Skin of body (tissue), 2 donors: ENCODE data around the gene SACM1L. TPM values are rescaled to one million over a fixed set of nuclear protein-coding genes. Genes with fewer than 3 reads are reported as not detected.

ENCODE experiments used
- DNase-seq: peaks from one replicate; lab custom pipeline; 2025; lab: John Stamatoyannopoulos, UW
- total RNA-seq: library from RNA; depleted of rRNA; stranded (reverse); fragments of >200 nt; gene quantifications from one replicate; pipeline ENCODE4 v1.2.3, GENCODE V29; 2014

SACM1L gene
- total RNA-seq, result 45.5 TPM

DNA sequence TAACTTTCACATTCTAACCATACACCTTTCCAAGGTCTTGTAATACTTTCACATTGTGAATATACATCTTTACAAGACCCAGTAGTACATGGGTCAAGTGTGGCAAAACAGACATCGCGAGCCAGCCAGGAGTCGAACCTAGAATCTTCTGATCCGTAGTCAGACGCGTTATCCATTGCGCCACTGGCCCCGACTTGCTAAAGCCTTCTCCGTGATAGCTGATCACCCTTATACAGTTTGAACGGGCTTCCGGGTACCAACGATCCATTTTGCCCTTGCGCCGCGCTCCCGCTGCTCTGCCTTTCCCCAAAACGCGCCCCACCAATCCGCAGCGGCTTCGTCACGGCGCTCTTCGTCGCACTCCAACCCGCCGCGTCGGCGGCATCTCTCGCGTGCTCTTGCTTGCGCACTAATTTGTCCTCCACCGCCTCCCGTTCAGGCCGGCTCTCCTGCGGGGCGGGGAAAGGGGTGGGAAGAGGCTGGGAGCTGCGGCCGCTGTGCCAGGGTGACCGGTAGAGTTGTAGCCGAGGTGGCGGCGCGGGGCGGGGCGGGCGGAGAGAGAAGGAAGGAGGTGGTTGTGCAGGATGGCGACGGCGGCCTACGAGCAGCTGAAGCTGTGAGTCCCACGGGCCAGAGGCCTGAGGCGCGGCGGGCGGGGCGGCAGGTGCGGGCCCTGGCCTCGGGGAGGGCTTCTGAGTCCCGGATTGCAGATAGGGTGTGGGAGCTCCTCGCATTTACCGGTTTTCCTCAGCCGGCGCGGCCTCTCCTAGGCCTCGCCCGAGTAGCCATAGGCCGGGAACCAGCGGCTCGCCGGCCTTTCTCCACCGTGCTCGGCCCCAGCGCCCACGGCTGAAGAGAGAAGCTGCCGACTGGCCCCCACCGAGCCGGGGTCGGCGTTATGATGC is at the start of gene SACM1L:
Gene SACM1L (plus strand): TSS at position 515 of the 905 bp plus-strand sequence. CDS start 70 bp downstream, at position 585.
- DNase-seq, result peak; percentile 98

GRCh38 chr3:45640091-45640507 is 49.1 kb upstream of the SACM1L start:
- DNase-seq, result no peak

- DNase-seq, result no peak
Observed at GRCh38 chr3:45640724-45641361, 48.4 kb upstream of the SACM1L start.

- no peak for DNase-seq
Observed at GRCh38 chr3:45641756-45642155, 47.4 kb upstream of the SACM1L start.

- DNase-seq, result peak; percentile 13
Observed at GRCh38 chr3:45642731-45643152, 46.5 kb upstream of the SACM1L start.

GRCh38 chr3:45644063-45644790 is 45.0 kb upstream of the SACM1L start:
- no peak for DNase-seq

DNA sequence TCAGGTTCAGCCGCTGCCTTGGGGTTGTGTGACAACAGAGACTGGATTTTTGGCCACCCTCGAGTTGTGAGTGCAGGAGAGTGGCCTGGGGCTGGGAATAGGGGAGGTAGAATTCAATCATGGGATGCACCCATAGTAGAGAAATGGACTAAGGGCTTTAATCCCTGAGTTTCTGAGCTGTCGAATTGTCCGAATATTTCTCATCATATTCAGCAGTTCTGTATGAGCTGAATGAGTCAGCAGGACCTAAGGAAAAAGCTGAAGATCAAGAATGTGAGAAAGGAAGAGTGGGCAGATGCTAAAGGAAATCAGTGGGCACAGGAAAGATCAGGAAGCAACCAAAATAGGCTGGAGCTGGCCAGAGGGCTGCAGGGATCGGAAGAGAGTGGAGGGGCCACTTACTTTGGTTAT is 44.4 kb upstream of the SACM1L start:
- DNase-seq, result no peak

- DNase-seq, result no peak
Observed at GRCh38 chr3:45646051-45646585, 43.1 kb upstream of the SACM1L start.

DNA sequence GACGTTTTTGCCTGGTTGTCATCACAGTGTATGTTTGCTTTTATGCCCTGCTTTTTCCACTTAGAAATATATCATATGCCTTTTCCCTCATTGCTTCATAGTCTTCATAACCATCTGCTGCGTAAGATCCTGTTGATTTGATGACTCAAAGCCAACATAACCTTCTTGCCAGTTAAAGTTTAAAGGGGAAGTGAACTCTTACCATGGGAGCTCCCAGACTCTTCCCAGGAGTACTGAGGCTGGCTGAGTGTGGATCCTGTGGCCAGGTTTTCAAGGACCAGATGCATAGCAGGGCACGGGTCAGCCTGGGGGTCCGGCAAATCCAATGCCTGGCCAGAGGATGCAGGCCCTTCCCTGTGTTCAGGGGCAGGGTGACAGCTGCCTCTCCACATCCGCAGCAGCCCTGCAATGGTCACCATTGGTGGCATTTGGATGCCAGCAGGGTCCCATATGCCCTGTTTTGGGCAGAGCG is 42.0 kb upstream of the SACM1L start:
- DNase-seq, result peak; percentile 44

DNA sequence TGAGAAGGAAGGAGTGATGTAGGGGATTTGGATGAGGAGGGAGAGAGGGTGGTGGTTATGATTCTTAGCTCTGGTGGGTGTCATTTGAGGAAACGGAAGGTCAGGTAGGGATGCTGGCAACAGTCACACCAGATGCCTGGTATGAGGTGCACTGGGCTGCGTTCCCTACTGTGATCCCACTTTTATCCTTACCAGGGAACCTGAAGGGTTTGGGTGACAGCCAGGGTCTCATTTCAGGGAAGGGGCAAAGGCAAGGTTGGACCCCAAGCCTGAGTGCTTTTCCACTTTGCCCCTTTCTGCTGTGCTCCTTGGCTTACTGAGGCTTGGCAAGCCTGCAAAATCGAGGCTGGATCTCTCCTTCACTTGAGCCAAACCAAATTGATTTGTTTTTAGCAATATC is 36.0 kb upstream of the SACM1L start:
- no peak for DNase-seq

DNA sequence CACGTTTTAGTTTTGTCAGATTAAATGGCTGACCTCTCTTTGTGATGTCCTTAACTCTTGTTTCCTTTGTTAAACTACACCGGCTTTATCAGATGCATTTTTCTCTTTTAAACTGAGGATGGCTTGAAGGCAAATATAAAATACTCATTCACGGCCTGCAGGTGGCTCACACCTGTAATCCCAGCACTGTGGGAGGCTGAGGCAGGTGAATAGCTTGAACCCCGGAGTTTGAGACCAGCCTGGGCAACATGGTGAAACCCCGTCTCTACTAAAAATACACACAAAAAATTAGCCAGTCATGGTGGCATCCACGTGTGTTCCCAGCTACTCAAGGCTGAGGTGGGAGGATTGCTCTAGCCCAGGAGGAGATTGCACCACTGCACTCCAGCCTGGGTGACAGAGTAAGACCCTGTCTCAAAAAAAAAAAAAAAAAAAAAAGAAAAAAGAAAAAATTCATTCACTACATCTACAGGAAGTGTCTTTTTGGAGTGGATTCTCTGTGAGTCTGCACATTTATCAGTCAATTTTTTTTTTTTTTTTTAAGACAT is 34.7 kb upstream of the SACM1L start:
- no peak for DNase-seq

DNA sequence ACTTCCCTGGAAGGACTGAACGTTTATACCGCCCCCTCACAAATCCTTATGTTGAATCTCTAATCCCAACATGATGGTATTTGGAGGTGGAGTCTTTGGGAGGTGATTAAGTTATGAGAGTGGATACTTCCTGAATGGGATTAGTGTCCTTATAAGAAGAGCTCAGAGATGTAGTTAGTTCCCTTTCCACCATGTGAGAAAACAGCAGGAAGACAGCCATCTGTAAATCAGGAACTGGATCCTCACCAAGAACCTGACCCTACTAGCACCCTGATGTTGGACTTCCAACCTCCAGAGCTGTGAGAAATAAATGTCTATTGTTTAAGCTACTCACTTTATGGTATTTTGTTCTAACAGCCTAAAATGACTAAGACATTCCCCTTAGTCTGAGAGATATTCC is 33.3 kb upstream of the SACM1L start:
- no peak for DNase-seq

GRCh38 chr3:45656575-45657363 is 32.4 kb upstream of the SACM1L start:
- peak; percentile 75 for DNase-seq

GRCh38 chr3:45657853-45658252 is 31.3 kb upstream of the SACM1L start:
- no peak for DNase-seq

DNA sequence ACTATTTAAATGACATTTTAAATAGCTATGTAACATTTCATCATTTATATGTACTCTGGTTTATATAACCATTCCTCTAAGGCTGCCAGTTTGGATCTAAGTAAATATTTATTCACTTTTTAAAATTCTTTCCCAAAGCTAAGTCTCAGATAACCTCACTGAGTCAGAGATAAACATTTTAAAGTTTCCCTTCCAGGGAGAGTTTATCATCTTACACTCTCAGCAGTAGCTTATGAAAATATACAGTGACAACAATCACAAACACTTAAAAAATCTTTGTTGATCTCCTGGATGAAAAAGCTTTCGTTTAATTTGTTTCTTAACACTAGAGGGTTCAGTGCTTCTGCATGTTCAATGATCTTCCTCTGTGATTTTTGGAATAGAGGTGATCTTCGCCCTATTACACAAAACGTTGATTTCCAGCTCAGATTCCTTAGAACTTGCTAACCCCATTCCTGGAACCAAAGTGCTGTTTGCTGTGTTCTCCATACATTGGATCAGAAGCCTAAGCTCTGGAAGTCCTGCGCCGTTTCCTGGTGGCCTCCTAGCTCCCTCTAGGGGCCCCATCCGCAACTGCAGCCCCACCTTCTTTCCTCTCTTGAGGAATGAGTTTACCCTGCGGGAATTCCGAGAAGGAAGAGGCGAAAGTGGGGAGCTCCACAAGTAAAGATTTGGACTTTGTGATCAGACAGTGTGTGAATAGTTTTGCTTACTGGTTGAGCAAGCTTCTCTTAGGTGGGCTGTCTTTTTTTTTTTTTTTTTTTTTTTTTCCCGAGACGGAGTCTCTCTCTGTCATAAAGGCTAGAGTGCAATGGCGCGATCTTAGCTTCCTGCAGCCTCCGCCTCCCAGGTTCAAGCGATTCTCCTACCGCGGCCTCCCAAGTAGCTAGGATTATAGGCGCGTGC is 29.3 kb upstream of the SACM1L start:
- peak; percentile 41 for DNase-seq

DNA sequence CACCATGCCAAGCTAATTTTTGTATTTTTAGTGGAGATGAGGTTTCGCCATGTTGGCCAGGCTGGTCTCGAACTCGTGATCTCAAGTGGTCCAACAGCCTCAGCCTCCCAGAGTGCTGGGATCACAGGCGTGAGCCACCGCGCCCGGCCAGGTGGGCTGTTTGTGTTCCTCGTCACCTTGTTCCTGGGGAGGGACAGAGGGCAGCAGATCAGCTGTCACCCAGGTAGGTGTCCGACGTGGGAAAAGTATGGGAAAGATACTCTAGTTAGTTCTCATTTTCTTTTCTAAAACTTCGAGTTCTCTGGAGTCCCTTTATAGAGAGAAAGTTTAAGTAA is 28.7 kb upstream of the SACM1L start:
- DNase-seq, result no peak

DNA sequence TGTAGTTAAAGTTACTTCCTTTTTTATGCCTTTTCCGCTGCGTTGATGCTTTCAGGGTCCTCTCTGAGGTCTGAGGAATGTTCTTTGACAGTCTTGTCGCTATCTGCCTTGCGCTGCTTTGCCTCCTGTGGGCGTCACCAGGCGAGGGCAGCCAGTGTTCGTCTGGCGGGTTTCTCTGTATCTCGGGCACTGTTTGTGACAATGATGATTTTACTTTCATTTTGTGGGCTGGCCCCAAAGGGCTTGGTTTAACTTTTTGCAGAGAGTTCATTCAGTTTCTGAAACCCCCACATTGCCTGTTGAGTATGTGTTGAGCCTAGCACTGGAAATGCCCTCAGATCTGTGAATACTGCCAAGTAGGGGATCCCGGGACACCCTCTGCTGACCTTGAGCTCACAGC is 24.6 kb upstream of the SACM1L start:
- no peak for DNase-seq

- no peak for DNase-seq
Observed at GRCh38 chr3:45665101-45665572, 24.1 kb upstream of the SACM1L start.

- peak; percentile 75 for DNase-seq
Observed at GRCh38 chr3:45666757-45667431, 22.3 kb upstream of the SACM1L start.
